RWPE1 (cell line): ENCODE data around the gene EPHB2.
A peak's percentile ranks its signal among the peaks of the same experiment; 100 is the strongest.

ENCODE experiments used
- CTCF ChIA-PET: fragments of 350-600 bp; sonication (Branson Sonifier 250); formaldehyde crosslinking; extraction: SDS; loops from one replicate; lab custom pipeline; 2021; lab: Yijun Ruan, JAX
- POLR2A ChIA-PET: fragments of 400-600 bp; formaldehyde crosslinking; extraction: SDS; loops from one replicate; lab custom pipeline; 2020; ENCODE audit warnings: antibody characterized with exemption; ENCODE audit not compliant: low non-redundant PET; lab: Yijun Ruan, JAX
- DNase-seq: peaks from one replicate; pipeline ENCODE4 v3.0.0; 2012; ENCODE audit warnings: low spot score
- H3K27ac ChIP-seq: fragments of 450-650 bp; 2 replicates; pipeline ENCODE4 v1.5.1; 2017
- CTCF ChIP-seq: fragments of 450-650 bp; conservative IDR thresholded peaks from 2 replicates; pipeline ENCODE4 v1.5.1; 2017; ENCODE audit warnings: low read depth, mild to moderate bottlenecking

The EPHB2 gene

GRCh38 chr1:22804406-22804805 is 93.8 kb downstream of the EPHB2 start:
- ChIA-PET CTCF (interaction anchor here (0.6 kb wide), 1 partner anchor 67 kb away, joined by 4 read pairs; no protein-coding TSS in a partner anchor), POLR2A (no interaction called here)
- H3K27ac ChIP-seq = peak overlapping the region; percentile 70

DNA sequence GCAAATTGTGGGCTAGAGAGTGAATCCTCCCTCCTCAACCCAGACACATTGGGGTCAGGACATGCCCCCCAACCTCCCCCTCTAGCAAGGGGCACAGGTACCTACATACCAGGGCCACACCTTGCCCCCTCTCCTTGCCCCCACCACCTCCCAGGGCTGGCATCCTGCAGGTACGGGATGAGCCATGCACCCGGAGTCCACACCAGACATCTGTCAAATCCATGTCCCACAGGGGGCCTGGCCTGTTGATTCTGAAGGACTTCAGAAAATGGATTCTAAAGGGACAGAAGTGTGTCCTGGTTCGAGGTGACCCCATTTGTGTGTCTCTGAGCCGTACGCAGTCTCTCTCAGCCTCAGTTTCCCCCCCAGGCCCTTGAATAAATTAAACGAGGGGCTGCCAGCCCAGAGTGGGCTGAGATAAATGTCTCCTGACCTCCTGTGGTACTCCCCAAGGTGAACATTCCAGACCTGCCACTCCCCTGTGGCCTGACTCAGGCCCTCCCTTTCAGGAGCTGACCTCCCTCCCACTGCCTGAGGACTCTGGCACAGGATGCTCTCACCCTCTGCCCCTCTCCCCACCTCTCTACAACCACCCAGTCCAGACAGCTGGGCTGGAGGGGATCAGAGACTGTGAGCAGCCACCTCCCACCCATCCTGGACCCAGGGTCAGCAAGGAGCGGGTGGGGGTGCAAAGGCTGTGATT is 94.5 kb downstream of the EPHB2 start:
- no peak for TF ChIP-seq CTCF
- H3K27ac ChIP-seq = peak overlapping the region; percentile 70
- POLR2A ChIA-PET = no interaction called here
- no peak for DNase-seq
- CTCF ChIA-PET = no interaction called here

More at GRCh38 chr1:22804406-22804805, 93.8 kb downstream of the EPHB2 start:
- no peak for DNase-seq
- no peak for TF ChIP-seq CTCF

DNA sequence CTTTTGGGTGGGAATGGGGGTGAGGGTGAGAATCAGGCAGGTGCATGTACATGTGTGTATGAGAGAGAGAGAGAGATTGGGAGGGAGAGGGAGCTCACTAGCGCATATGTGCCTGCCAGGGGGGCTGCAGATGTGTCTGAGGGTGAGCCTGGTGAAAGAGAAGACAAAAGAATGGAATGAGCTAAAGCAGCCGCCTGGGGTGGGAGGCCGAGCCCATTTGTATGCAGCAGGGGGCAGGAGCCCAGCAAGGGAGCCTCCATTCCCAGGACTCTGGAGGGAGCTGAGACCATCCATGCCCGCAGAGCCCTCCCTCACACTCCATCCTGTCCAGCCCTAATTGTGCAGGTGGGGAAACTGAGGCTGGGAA is 95.0 kb downstream of the EPHB2 start:
- no peak for DNase-seq
- no peak for TF ChIP-seq CTCF
- POLR2A ChIA-PET = no interaction called here
- H3K27ac ChIP-seq = peak overlapping the region; percentile 70; the same call in 1 of the 2 replicates
- CTCF ChIA-PET = no interaction called here

DNA sequence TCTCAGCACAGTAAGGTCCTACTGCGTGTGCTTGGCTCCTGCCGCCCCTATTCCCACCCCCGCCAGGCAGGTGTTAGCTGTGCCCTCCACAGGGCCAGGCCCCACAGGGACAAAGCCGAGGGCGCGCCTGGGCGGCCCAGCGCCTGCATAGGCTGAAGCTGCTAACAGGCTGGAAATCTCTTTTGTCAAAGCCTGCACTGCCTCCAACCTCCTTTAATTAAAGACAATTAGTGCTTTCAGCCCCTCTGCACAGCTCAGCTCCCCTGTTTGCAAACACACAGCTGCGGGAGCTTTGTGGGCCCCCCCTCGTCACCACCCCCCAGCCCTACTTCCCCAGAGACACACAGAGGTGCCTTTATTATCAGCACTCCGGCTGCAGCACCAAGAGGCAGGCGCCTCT is 95.9 kb downstream of the EPHB2 start:
- DNase-seq = no peak
- POLR2A ChIA-PET = no interaction called here
- H3K27ac ChIP-seq = 0 out of 2 replicates have a peak overlapping the region, but pooled peaks have one; percentile 11
- no peak for TF ChIP-seq CTCF
- CTCF ChIA-PET = no interaction called here

- POLR2A ChIA-PET = no interaction called here
Measured at GRCh38 chr1:22807340-22807739, 96.7 kb downstream of the EPHB2 start.

GRCh38 chr1:22808186-22808675 is 97.6 kb downstream of the EPHB2 start:
- peak; percentile 58 for DNase-seq
- CTCF ChIA-PET = interaction anchor here (0.6 to 0.9 kb wide), 3 partner anchors 10 to 54 kb away, joined by 3 to 5 read pairs (median 3); no protein-coding TSS in a partner anchor
- POLR2A ChIA-PET = no interaction called here
- peak overlapping the region; percentile 74 for H3K27ac ChIP-seq
- no peak for TF ChIP-seq CTCF

More at GRCh38 chr1:22807340-22807739, 96.7 kb downstream of the EPHB2 start:
- no peak for DNase-seq
- TF ChIP-seq CTCF = no peak
- H3K27ac ChIP-seq = peak overlapping the region; percentile 74
- CTCF ChIA-PET = interaction anchor here (0.6 to 0.9 kb wide), 2 partner anchors 55 to 744 kb away, joined by 3 to 4 read pairs; no protein-coding TSS in a partner anchor
